ENCODE measurements around the gene NDUFB10. TPM values are rescaled to one million over a fixed set of nuclear protein-coding genes. Genes with fewer than 3 reads are reported as not detected.

The NDUFB10 gene
- total RNA-seq, 1 experiment from 2014 or later = 190 TPM

DNA sequence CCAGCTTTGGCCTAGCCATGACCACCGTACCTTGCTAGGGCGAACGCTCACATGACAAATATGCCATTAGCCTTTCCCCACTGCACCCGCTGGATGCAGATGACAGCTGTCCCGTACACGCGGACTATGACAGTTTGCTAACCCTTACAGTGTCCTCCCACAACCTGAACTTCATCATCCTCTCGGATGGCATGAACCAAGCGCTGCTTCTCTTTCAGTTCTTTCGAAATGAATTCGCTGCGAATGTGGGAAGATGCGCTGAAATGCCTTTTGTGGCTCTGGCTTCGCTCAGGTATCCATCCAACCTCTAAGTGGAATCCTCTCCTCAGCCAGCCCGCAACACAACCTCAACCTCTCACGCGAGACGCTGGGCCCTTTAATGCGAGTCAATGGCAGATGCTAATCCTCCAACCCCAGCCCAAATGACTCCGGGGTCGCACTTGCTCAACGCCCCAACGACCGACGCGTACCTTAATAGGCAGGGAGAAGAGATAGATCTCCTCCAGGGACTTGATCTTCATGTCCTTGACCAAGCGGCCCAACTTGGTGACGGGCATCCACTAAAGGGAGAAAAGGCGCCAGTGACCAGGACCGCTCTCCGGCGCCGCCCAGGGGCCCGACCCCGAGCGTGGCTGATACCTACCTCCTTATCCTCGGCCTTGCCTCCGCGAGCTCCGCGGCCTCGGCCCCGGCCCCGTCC lies 4.6 kb downstream of the NDUFB10 start:
- ChIA-PET CTCF (no interaction called here), POLR2A (ENCODE audit: unreplicated experiment) (interaction anchor here (0.5 to 1.0 kb wide), 15 partner anchors 16 to 911 kb away, joined by 3 to 30 read pairs (median 7); partner anchors contain the start of genes MSRB1, NHERF2 and TRAF7)
- peaks cover 22% of the 10 kb centered on the region for H3K36me3 ChIP-seq (ENCODE audit: low read depth)
- no peaks in the 10 kb centered on the region for H3K27me3 ChIP-seq (ENCODE audit: insufficient read depth, low read depth)
- peaks cover 47% of the 10 kb centered on the region for H3F3A ChIP-seq (ENCODE audit: insufficient read depth, low read depth)
- DNase-seq = no peak
- H3K27ac ChIP-seq = peak overlapping the region; percentile 94
- peak overlapping the region; percentile 92 for H3K4me2 ChIP-seq
- TF ChIP-seq, protein P1, sequence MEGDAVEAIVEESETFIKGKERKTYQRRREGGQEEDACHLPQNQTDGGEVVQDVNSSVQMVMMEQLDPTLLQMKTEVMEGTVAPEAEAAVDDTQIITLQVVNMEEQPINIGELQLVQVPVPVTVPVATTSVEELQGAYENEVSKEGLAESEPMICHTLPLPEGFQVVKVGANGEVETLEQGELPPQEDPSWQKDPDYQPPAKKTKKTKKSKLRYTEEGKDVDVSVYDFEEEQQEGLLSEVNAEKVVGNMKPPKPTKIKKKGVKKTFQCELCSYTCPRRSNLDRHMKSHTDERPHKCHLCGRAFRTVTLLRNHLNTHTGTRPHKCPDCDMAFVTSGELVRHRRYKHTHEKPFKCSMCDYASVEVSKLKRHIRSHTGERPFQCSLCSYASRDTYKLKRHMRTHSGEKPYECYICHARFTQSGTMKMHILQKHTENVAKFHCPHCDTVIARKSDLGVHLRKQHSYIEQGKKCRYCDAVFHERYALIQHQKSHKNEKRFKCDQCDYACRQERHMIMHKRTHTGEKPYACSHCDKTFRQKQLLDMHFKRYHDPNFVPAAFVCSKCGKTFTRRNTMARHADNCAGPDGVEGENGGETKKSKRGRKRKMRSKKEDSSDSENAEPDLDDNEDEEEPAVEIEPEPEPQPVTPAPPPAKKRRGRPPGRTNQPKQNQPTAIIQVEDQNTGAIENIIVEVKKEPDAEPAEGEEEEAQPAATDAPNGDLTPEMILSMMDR (conservative IDR thresholded peaks at IDR 0.05) = no peak
- no peak for TF ChIP-seq EZH2 (IDR thresholded peaks at IDR 0.05; ENCODE audit: low read depth)
- H3K79me2 ChIP-seq (ENCODE audit: low read depth) = peaks cover 69% of the 10 kb centered on the region
- intact Hi-C loops (cut with micrococcal nuclease; ENCODE audit: unreplicated experiment) = loop anchor here (5.0 kb wide), 1 partner anchor 192 kb away; the partner anchor contains the start of genes EME2, MRPS34 and NME3
- peaks cover 37% of the 10 kb centered on the region for H4K20me1 ChIP-seq (ENCODE audit: insufficient read depth)
- peak overlapping the region; percentile 83 for H3K4me3 ChIP-seq
- peaks cover 13% of the 10 kb centered on the region for H3K4me1 ChIP-seq (replicated peaks; ENCODE audit: insufficient read depth)
- no peaks in the 10 kb centered on the region for H3K9me3 ChIP-seq (ENCODE audit: insufficient read depth, low read depth)
- BruUV-seq (replicated peaks) = TSS peak; percentile 60
- H2AFZ ChIP-seq = no peak overlapping the region
- H3K9me2 ChIP-seq (ENCODE audit: insufficient read depth) = no peaks in the 10 kb centered on the region

DNA sequence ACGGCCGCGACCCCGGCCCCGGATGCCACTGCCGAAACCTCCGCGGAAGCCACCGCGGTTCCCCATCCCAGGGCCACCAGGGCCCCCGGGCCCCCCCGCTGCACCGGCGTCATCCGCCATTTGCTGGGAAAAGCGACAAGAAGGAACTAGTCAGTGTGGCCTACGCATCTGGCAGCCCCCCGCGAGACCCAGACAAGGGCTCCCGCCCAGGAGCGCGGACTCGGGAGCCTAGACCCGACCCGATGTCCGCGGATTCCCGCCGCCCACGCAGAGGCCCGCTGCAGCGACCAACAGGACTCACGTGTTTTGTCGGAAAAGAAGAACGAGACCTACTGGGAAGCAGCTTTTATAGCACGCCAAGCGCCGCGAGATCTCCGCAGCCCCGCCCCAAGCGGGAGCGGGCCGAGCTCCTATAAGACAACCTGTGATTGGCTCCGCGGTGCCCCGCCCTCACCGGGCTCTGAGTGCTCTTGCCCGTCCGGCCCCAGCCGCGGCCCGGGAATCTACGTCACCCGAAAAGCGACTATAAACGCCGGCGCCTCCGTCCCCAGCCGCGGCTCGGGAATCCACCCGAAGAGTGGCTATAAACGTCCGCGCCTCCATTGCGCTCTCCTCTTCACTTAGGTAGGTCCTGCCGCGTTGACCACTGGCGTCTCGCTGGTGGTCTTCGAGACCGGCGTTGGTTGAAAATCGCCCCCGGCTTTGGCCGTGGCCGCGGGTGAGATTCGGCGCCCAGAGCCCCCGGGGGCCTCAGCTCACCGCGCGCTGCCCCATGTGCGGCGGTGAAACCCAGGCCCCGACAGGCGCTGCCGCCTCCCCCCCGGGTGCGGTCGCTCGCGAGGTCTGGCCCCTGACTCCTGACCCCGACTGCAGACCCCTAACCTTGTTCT lies 5.4 kb downstream of the NDUFB10 start, which contains the start of gene RPS2:
RPS2 (minus strand) TSS at position 321 of the 890 bp plus-strand sequence; CDS start at position 120, 201 bp downstream.
- TSS peak; percentile 88 for BruUV-seq (replicated peaks)
- Histone ChIP-seq H3K36me3 (ENCODE audit: low read depth) (peaks cover 22% of the 10 kb centered on the region), H3K27me3 (ENCODE audit: insufficient read depth, low read depth) (no peaks in the 10 kb centered on the region), H3K79me2 (ENCODE audit: low read depth) (peaks cover 66% of the 10 kb centered on the region), H3K4me1 (replicated peaks; ENCODE audit: insufficient read depth) (peaks cover 12% of the 10 kb centered on the region; the same call in 1 of the 2 replicates), H2AFZ (peak within 1 kb of the TSS; percentile 74), H3K4me2 (peak within 1 kb of the TSS; percentile 96), H3K9me3 (ENCODE audit: insufficient read depth, low read depth) (no peaks in the 10 kb centered on the region), H3F3A (ENCODE audit: insufficient read depth, low read depth) (peaks cover 47% of the 10 kb centered on the region), H3K27ac (peak within 1 kb of the TSS; percentile 94), H4K20me1 (ENCODE audit: insufficient read depth) (peaks cover 37% of the 10 kb centered on the region), H3K9me2 (ENCODE audit: insufficient read depth) (no peaks in the 10 kb centered on the region), H3K4me3 (peak within 1 kb of the TSS; percentile 83)
- peak; percentile 94 to 99 for DNase-seq
- ChIA-PET CTCF (no interaction called here), POLR2A (ENCODE audit: unreplicated experiment) (interaction anchor here (0.5 to 1.0 kb wide), 25 partner anchors 12 to 1732 kb away, joined by 3 to 30 read pairs (median 5); partner anchors contain the start of genes MSRB1, NHERF2, PDPK1 and TRAF7)
- intact Hi-C loops (cut with micrococcal nuclease; ENCODE audit: unreplicated experiment) = loop anchor here (5.0 kb wide), 1 partner anchor 192 kb away; the partner anchor contains the start of genes EME2, MRPS34 and NME3
- no peak for TF ChIP-seq EZH2 (IDR thresholded peaks at IDR 0.05; ENCODE audit: low read depth)
- TF ChIP-seq, protein P1 (conservative IDR thresholded peaks at IDR 0.05) = no peak

DNA sequence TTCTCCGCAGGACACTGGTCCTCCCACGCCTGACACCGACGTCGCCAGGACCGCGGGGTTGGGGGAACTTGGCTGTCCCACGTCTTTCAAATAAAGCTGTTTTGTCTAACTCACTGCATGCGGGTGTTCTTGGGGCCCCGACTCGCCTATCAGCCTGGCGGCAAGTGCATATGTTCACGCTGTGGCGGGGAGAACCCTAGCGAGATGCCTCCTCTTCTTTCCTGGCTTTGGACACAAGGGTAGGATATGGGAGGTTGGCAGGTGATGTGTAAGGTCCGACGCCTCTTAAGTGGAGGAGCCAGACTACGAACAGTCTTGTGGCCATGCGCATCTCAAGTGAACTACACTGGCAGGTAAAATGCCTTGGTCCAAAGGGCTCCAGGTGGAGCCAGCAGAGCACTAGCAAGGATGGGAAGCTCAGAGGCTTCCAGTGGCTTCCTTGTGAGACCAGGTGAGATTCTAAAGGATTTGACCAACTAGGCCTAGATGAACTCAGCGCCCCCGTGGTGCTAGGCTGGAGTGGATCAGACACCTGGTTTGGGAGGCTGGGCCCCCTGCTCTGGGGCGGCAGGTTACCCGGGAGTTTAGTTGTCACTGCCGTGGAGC lies 6.2 kb downstream of the NDUFB10 start:
- peak overlapping the region; percentile 74; the same call in 1 of the 2 replicates for H2AFZ ChIP-seq
- CTCF ChIA-PET = no interaction called here
- intact Hi-C loops (cut with micrococcal nuclease; ENCODE audit: unreplicated experiment) = no loop called here

More for the DNA sequence above, 6.2 kb downstream of the NDUFB10 start:
- Histone ChIP-seq H3K79me2 (ENCODE audit: low read depth) (peaks cover 64% of the 10 kb centered on the region), H3K4me2 (peak overlapping the region; percentile 96), H3K36me3 (ENCODE audit: low read depth) (peaks cover 22% of the 10 kb centered on the region), H3K9me2 (ENCODE audit: insufficient read depth) (no peaks in the 10 kb centered on the region), H3F3A (ENCODE audit: insufficient read depth, low read depth) (peaks cover 39% of the 10 kb centered on the region), H4K20me1 (ENCODE audit: insufficient read depth) (peaks cover 34% of the 10 kb centered on the region), H3K27ac (peak overlapping the region; percentile 55), H3K27me3 (ENCODE audit: insufficient read depth, low read depth) (no peaks in the 10 kb centered on the region), H3K9me3 (ENCODE audit: insufficient read depth, low read depth) (no peaks in the 10 kb centered on the region), H3K4me3 (peak overlapping the region; percentile 83), H3K4me1 (replicated peaks; ENCODE audit: insufficient read depth) (peaks cover 10% of the 10 kb centered on the region; the same call in 1 of the 2 replicates)
- no peak for TF ChIP-seq EZH2 (IDR thresholded peaks at IDR 0.05; ENCODE audit: low read depth)
- TF ChIP-seq, protein P1 (conservative IDR thresholded peaks at IDR 0.05) = no peak
- no TSS peak for BruUV-seq (replicated peaks)
- POLR2A ChIA-PET (ENCODE audit: unreplicated experiment) = interaction anchor here (0.6 to 1.0 kb wide), 7 partner anchors 14 to 1732 kb away, joined by 3 to 10 read pairs (median 3); partner anchors contain the start of gene PDPK1
- DNase-seq = no peak
